ENCODE measurements around the gene SAMMSON. TPM values are rescaled to one million over a fixed set of nuclear protein-coding genes. Genes with fewer than 3 reads are reported as not detected.

Gene SAMMSON
- total and polyA plus RNA-seq, 2 experiments from 2014 or later, result not detected

- no peak for TF ChIP-seq STAT1 (IDR thresholded peaks at IDR 0.05; ENCODE audit: unreplicated experiment)
- TF ChIP-seq ZNF114 (CRISPR knock-in tag; IDR thresholded peaks at IDR 0.05), result no peak
- TF ChIP-seq NANOG (IDR thresholded peaks at IDR 0.05; ENCODE audit: borderline replicate concordance), result peak; percentile 84
- Mint-ChIP-seq H3K36me3 (ENCODE audit: low read depth) (no peaks in the 10 kb centered on the region; the same call in 2 of the 3 replicates), H3K4me3 (peak overlapping the region; percentile 61), H3K27ac (peak overlapping the region; percentile 93), H3K27me3 (ENCODE audit: insufficient read depth, low read depth, poor library complexity) (peaks cover 2% of the 10 kb centered on the region), H3K4me1 (peaks cover 43% of the 10 kb centered on the region), H3K9me3 (no peaks in the 10 kb centered on the region)
- Histone ChIP-seq H3K9me2 (ENCODE audit: insufficient read depth) (no peaks in the 10 kb centered on the region), H3K4me3 (peak overlapping the region; percentile 36), H2AFZ (no peak overlapping the region), H3K4me1 (ENCODE audit: insufficient read depth) (peaks cover 27% of the 10 kb centered on the region), H3F3A (replicated peaks; ENCODE audit: low read depth) (no peaks in the 10 kb centered on the region), H3K27ac (ENCODE audit: low read depth) (peak overlapping the region; percentile 15; the same call in 1 of the 2 replicates), H3K27me3 (ENCODE audit: insufficient read depth) (no peaks in the 10 kb centered on the region), H4K20me1 (replicated peaks; ENCODE audit: insufficient read depth) (no peaks in the 10 kb centered on the region), H3K79me2 (replicated peaks; ENCODE audit: insufficient read depth) (no peaks in the 10 kb centered on the region), H3K4me2 (peak overlapping the region; percentile 50), H3K36me3 (ENCODE audit: insufficient read depth) (no peaks in the 10 kb centered on the region)
- no peak for DNase-seq (ENCODE audit: low spot score)
- no peak for ATAC-seq
These were observed 71.6 kb downstream of the SAMMSON start for GRCh38 chr3:70071138-70071537.

GRCh38 chr3:70072180-70072579 lies 72.6 kb downstream of the SAMMSON start:
- Mint-ChIP-seq H3K4me1 (peaks cover 48% of the 10 kb centered on the region), H3K9me3 (no peaks in the 10 kb centered on the region), H3K27me3 (ENCODE audit: insufficient read depth, low read depth, poor library complexity) (peaks cover 2% of the 10 kb centered on the region), H3K4me3 (peak overlapping the region; percentile 61), H3K36me3 (ENCODE audit: low read depth) (no peaks in the 10 kb centered on the region; the same call in 2 of the 3 replicates), H3K27ac (peak overlapping the region; percentile 93)
- H3K4me3 ChIP-seq, result peak overlapping the region; percentile 36
- no peaks in the 10 kb centered on the region for H3F3A ChIP-seq (replicated peaks; ENCODE audit: low read depth)
- no peaks in the 10 kb centered on the region for H3K9me2 ChIP-seq (ENCODE audit: insufficient read depth)
- H3K27ac ChIP-seq (ENCODE audit: low read depth), result peak overlapping the region; percentile 15
- no peak for DNase-seq (ENCODE audit: low spot score)
- peaks cover 37% of the 10 kb centered on the region for H3K4me1 ChIP-seq (ENCODE audit: insufficient read depth)
- TF ChIP-seq EZH2 (IDR thresholded peaks at IDR 0.05; ENCODE audit: low read depth, unreplicated experiment) (no peak), JUNB (IDR thresholded peaks at IDR 0.05; ENCODE audit: unreplicated experiment) (no peak), CTCF (conservative IDR thresholded peaks at IDR 0.05; ENCODE audit: low read depth in 2 of 2) (no peak)
- H3K4me2 ChIP-seq, result peak overlapping the region; percentile 50
- no peaks in the 10 kb centered on the region for H3K36me3 ChIP-seq (ENCODE audit: insufficient read depth)
- no peaks in the 10 kb centered on the region for H3K27me3 ChIP-seq (ENCODE audit: insufficient read depth)
- H3K79me2 ChIP-seq (replicated peaks; ENCODE audit: insufficient read depth), result no peaks in the 10 kb centered on the region
- no peak for ATAC-seq
- H4K20me1 ChIP-seq (replicated peaks; ENCODE audit: insufficient read depth), result no peaks in the 10 kb centered on the region
- H2AFZ ChIP-seq, result no peak overlapping the region

- Histone ChIP-seq H3K4me3 (no peak overlapping the region), H2AFZ (no peak overlapping the region), H3K9me2 (ENCODE audit: insufficient read depth) (no peaks in the 10 kb centered on the region), H3K4me2 (peak overlapping the region; percentile 1; the same call in 1 of the 2 replicates), H3F3A (replicated peaks; ENCODE audit: low read depth) (no peaks in the 10 kb centered on the region), H3K4me1 (ENCODE audit: insufficient read depth) (peaks cover 37% of the 10 kb centered on the region), H3K79me2 (replicated peaks; ENCODE audit: insufficient read depth) (no peaks in the 10 kb centered on the region), H3K27ac (ENCODE audit: low read depth) (no peak overlapping the region), H3K36me3 (ENCODE audit: insufficient read depth) (no peaks in the 10 kb centered on the region), H3K27me3 (ENCODE audit: insufficient read depth) (no peaks in the 10 kb centered on the region), H4K20me1 (replicated peaks; ENCODE audit: insufficient read depth) (no peaks in the 10 kb centered on the region)
- DNase-seq (ENCODE audit: low spot score) (peak; percentile 10), ATAC-seq (no peak)
- H3K4me3 Mint-ChIP-seq, result no peak overlapping the region
- peaks cover 2% of the 10 kb centered on the region for H3K27me3 Mint-ChIP-seq (ENCODE audit: insufficient read depth, low read depth, poor library complexity)
- peaks cover 3% of the 10 kb centered on the region; the same call in 1 of the 3 replicates for H3K9me3 Mint-ChIP-seq
- peaks cover 44% of the 10 kb centered on the region for H3K4me1 Mint-ChIP-seq
- H3K27ac Mint-ChIP-seq, result no peak overlapping the region
- peaks cover 3% of the 10 kb centered on the region; the same call in 2 of the 3 replicates for H3K36me3 Mint-ChIP-seq (ENCODE audit: low read depth)
- TF ChIP-seq ZNF331 (CRISPR knock-in tag; IDR thresholded peaks at IDR 0.05; ENCODE audit: low read depth) (no peak), CREB1 (CRISPR knock-in tag; IDR thresholded peaks at IDR 0.05; ENCODE audit: low read depth) (no peak), CTCF (conservative IDR thresholded peaks at IDR 0.05; ENCODE audit: low read depth in 2 of 2) (no peak)
These were observed 73.2 kb downstream of the SAMMSON start for GRCh38 chr3:70072754-70073153.

Data from GM23338 (cell line).